GM23338 (cell line): ENCODE results near the gene TBCEL. TPM values are rescaled to one million over a fixed set of nuclear protein-coding genes. Genes with fewer than 3 reads are reported as not detected.

Experiments used
- ATAC-seq: fragments of 200-7000 bp; cut with Tn5 transposase; 3 replicates; pipeline ENCODE4 v1.9.1; 2020
- DNase-seq: peaks from one replicate; pipeline ENCODE4 v3.0.0-alpha.2; 2015; ENCODE audit warnings: low spot score
- H2AFZ ChIP-seq: fragments of 200-600 bp; sonication (generic); 2 replicates; pipeline ENCODE4 v1.8.0; 2016; ENCODE audit warnings: antibody characterized with exemption, mild to moderate bottlenecking, moderate library complexity
- H3F3A ChIP-seq: fragments of 200-600 bp; sonication (generic); replicated peaks from 2 replicates; pipeline ENCODE4 v1.8.0; 2017; ENCODE audit warnings: antibody characterized with exemption, mixed run types, low read depth
- H3K27ac ChIP-seq: fragments of 200-600 bp; sonication (generic); 2 replicates; pipeline ENCODE4 v1.6.1; 2016; ENCODE audit warnings: low read depth
- H3K27me3 ChIP-seq: fragments of 200-600 bp; sonication (generic); 2 replicates; pipeline ENCODE4 v1.8.0; 2016; ENCODE audit warnings: mild to moderate bottlenecking, mixed run types, moderate library complexity; ENCODE audit not compliant: insufficient read depth
- H3K36me3 ChIP-seq: fragments of 200-600 bp; sonication (generic); 2 replicates; pipeline ENCODE4 v1.8.0; 2016; ENCODE audit warnings: mild to moderate bottlenecking; ENCODE audit not compliant: insufficient read depth
- H3K4me1 ChIP-seq: fragments of 200-600 bp; sonication (generic); 2 replicates; pipeline ENCODE4 v1.8.0; 2016; ENCODE audit warnings: mild to moderate bottlenecking, moderate library complexity; ENCODE audit not compliant: insufficient read depth
- H3K4me2 ChIP-seq: fragments of 200-600 bp; sonication (generic); 2 replicates; pipeline ENCODE4 v1.7.1; 2017; ENCODE audit warnings: mixed run types
- H3K4me3 ChIP-seq: fragments of 200-600 bp; sonication (generic); 2 replicates; pipeline ENCODE4 v1.6.1; 2016; ENCODE audit warnings: mixed run types
- H3K79me2 ChIP-seq: fragments of 200-600 bp; sonication (generic); replicated peaks from 2 replicates; pipeline ENCODE4 v1.8.0; 2017; ENCODE audit warnings: mild to moderate bottlenecking; ENCODE audit not compliant: insufficient read depth
- H3K9me2 ChIP-seq: fragments of 200-600 bp; sonication (generic); 2 replicates; pipeline ENCODE4 v1.8.0; 2017; ENCODE audit not compliant: insufficient read depth
- H4K20me1 ChIP-seq: fragments of 200-600 bp; sonication (generic); replicated peaks from 2 replicates; pipeline ENCODE4 v1.8.0; 2017; ENCODE audit warnings: mild to moderate bottlenecking; ENCODE audit not compliant: insufficient read depth
- H3K27ac Mint-ChIP-seq: 2 replicates; pipeline ENCODE4 v1.8.0; 2020; ENCODE audit warnings: inconsistent platforms, mild to moderate bottlenecking, moderate library complexity, mixed read lengths
- H3K27me3 Mint-ChIP-seq: 3 replicates; pipeline ENCODE4 v1.8.0; 2022; ENCODE audit warnings: low read depth, mild to moderate bottlenecking, moderate library complexity, mixed read lengths, inconsistent platforms; ENCODE audit not compliant: insufficient read depth, poor library complexity
- H3K36me3 Mint-ChIP-seq: 3 replicates; pipeline ENCODE4 v1.8.0; 2021; ENCODE audit warnings: low read depth, mild to moderate bottlenecking, inconsistent platforms, moderate library complexity, mixed read lengths
- H3K4me1 Mint-ChIP-seq: 3 replicates; pipeline ENCODE4 v1.8.0; 2020; ENCODE audit warnings: mild to moderate bottlenecking, inconsistent platforms, mixed read lengths
- H3K4me3 Mint-ChIP-seq: 3 replicates; pipeline ENCODE4 v1.8.0; 2021; ENCODE audit warnings: moderate library complexity, mild to moderate bottlenecking, inconsistent platforms, mixed read lengths
- H3K9me3 Mint-ChIP-seq: 3 replicates; pipeline ENCODE4 v1.8.0; 2020; ENCODE audit warnings: moderate library complexity, mild to moderate bottlenecking, inconsistent platforms, mixed read lengths
- CREB1 ChIP-seq: fragments of 250-450 bp; sonication (Bioruptor Pico); IDR thresholded peaks from 2 replicates; pipeline ENCODE4 v1.5.0; 2020; ENCODE audit warnings: low read depth, mild to moderate bottlenecking, moderate library complexity
- EZH2 ChIP-seq: fragments of 200-600 bp; sonication (generic); IDR thresholded peaks from one replicate; pipeline ENCODE4 v1.8.0; 2017; ENCODE audit warnings: antibody characterized with exemption, mild to moderate bottlenecking, low read depth; ENCODE audit not compliant: unreplicated experiment
- NANOG ChIP-seq: IDR thresholded peaks from 2 replicates; pipeline ENCODE4 v1.6.1; 2016; ENCODE audit warnings: antibody characterized with exemption, borderline replicate concordance
- POLR2AphosphoS5 ChIP-seq: IDR thresholded peaks from 2 replicates; pipeline ENCODE4 v1.6.1; 2016; ENCODE audit warnings: antibody characterized with exemption, low read depth
- ZNF462 ChIP-seq: fragments of 250-450 bp; sonication (Bioruptor Pico); IDR thresholded peaks from 2 replicates; pipeline ENCODE4 v1.5.0; 2020; ENCODE audit warnings: mild to moderate bottlenecking, moderate library complexity
- polyA plus RNA-seq: library from polyadenylated mRNA; unstranded; fragments of >200 nt; fragmentation: Nextera tagmentation; extraction: Ambion mirVana; gene quantifications from 2 replicates; pipeline ENCODE4 v1.2.1, GENCODE V29; 2016
- total RNA-seq: library from RNA; depleted of rRNA; stranded (reverse); fragments of >200 nt; shearing (Covaris generic); gene quantifications from 2 replicates; pipeline ENCODE4 v1.2.3, GENCODE V29; 2014

TBCEL gene
- total and polyA plus RNA-seq, 2 experiments from 2014 or later, result 5.4 to 16.2 TPM

DNA sequence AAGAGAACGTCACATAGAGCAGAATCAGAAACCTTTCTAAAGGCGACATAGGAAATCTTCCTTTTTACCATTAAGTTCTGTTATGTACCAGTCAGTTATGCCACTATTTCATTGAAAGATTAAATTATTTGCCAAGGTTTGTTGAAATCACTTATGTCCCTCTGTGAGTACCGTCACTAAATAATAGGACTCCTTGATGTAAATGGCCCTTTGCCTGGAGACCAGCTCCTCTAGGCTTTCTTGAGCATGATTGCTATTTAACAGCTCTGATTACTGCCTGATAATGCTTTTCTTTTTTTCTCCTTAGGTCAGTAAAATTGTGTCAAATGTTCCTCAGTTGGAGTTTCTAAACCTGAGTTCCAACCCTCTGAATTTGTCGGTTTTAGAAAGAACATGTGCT lies 29.3 kb downstream of the TBCEL start:
- Mint-ChIP-seq H3K4me1 (no peaks in the 10 kb centered on the region), H3K4me3 (no peak overlapping the region), H3K36me3 (peaks cover 15% of the 10 kb centered on the region; the same call in 2 of the 3 replicates), H3K27ac (no peak overlapping the region), H3K27me3 (no peaks in the 10 kb centered on the region), H3K9me3 (no peaks in the 10 kb centered on the region)
- no peak for TF ChIP-seq ZNF462
- TF ChIP-seq NANOG, result no peak
- TF ChIP-seq CREB1 (CRISPR knock-in tag), result no peak
- no peak for TF ChIP-seq EZH2
- Histone ChIP-seq H3K36me3 (peaks cover 6% of the 10 kb centered on the region; the same call in 1 of the 2 replicates), H3K9me2 (no peaks in the 10 kb centered on the region), H3K27ac (no peak overlapping the region), H2AFZ (no peak overlapping the region), H3K4me1 (no peaks in the 10 kb centered on the region), H3K79me2 (no peaks in the 10 kb centered on the region), H4K20me1 (no peaks in the 10 kb centered on the region), H3F3A (no peaks in the 10 kb centered on the region), H3K4me2 (no peak overlapping the region), H3K4me3 (no peak overlapping the region), H3K27me3 (no peaks in the 10 kb centered on the region)
- ATAC-seq (no peak), DNase-seq (no peak)

DNA sequence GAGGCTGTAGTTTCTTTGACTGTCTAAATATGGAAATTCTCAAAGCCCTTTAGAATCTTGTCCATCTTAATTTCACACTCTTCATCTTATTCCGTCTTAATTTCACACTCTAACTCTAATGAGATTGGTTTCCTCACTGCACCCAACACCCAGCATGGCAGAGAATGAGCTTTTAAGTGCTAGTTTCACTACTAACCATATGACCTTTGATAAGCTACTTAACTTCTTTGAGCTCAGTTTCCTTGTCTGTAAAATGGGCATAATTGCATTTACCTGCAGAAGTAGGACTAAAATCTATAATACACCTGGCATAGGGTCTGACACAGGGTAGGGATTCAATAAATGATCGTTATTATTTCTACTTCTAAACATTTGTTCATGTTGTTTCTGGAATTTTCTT lies 30.4 kb downstream of the TBCEL start:
- DNase-seq (no peak), ATAC-seq (no peak)
- no peaks in the 10 kb centered on the region for H3F3A ChIP-seq
- no peak overlapping the region for H3K27ac ChIP-seq
- no peak overlapping the region for H3K4me2 ChIP-seq
- no peak overlapping the region for H3K4me3 ChIP-seq
- no peaks in the 10 kb centered on the region for H3K9me3 Mint-ChIP-seq
- H3K79me2 ChIP-seq, result no peaks in the 10 kb centered on the region
- H3K9me2 ChIP-seq, result no peaks in the 10 kb centered on the region
- H3K4me1 Mint-ChIP-seq, result no peaks in the 10 kb centered on the region
- no peaks in the 10 kb centered on the region for H3K27me3 Mint-ChIP-seq
- no peaks in the 10 kb centered on the region for H3K4me1 ChIP-seq
- no peak overlapping the region for H3K4me3 Mint-ChIP-seq
- no peak overlapping the region for H2AFZ ChIP-seq
- H3K36me3 Mint-ChIP-seq, result peaks cover 12% of the 10 kb centered on the region; the same call in 2 of the 3 replicates
- no peak overlapping the region for H3K27ac Mint-ChIP-seq
- no peaks in the 10 kb centered on the region for H3K27me3 ChIP-seq
- H3K36me3 ChIP-seq, result peaks cover 6% of the 10 kb centered on the region; the same call in 1 of the 2 replicates
- H4K20me1 ChIP-seq, result no peaks in the 10 kb centered on the region
- TF ChIP-seq POLR2AphosphoS5 (no peak), ZNF462 (no peak)
